ENCODE results near the gene VAMP1. TPM values are rescaled to one million over a fixed set of nuclear protein-coding genes. Genes with fewer than 3 reads are reported as not detected.

The VAMP1 gene
- total and polyA plus RNA-seq, 9 donors = 4.6 to 16.2 (median 9.2) TPM

Other genes with a start within 250 kb of the VAMP1 start
- 0.58 TPM for gene PLEKHG6, start 160.0 kb downstream of the VAMP1 start, total RNA-seq
- 1 to 10 TPM in 6 of 8 donors, under 1 TPM in 2; 0.26 to 6.0 (median 1.4) TPM for gene PLEKHG6, start 160.0 kb downstream of the VAMP1 start, polyA plus RNA-seq (ENCODE audit: insufficient read depth in 1 of 8, insufficient read length in 8 of 8, low replicate concordance in 1 of 8)
- gene TNFRSF1A, start 128.6 kb downstream of the VAMP1 start, total RNA-seq = 38.5 TPM
- 10 to 100 TPM; 55.0 to 92.0 (median 66.4) TPM for gene TNFRSF1A, start 128.6 kb downstream of the VAMP1 start, polyA plus RNA-seq (ENCODE audit: insufficient read depth in 1 of 8, insufficient read length in 8 of 8, low replicate concordance in 1 of 8)
- gene SCNN1A, start 95.1 kb downstream of the VAMP1 start, total RNA-seq = not detected
- 1 to 10 TPM in 1 of 8 donors, under 1 TPM in 6, not detected in 1; 0.17 to 4.1 (median 0.24) TPM for gene SCNN1A, start 95.1 kb downstream of the VAMP1 start, polyA plus RNA-seq (ENCODE audit: insufficient read depth in 1 of 8, insufficient read length in 8 of 8, low replicate concordance in 1 of 8)
- 32.9 TPM for gene LTBR, start 86.5 kb downstream of the VAMP1 start, total RNA-seq
- gene LTBR, start 86.5 kb downstream of the VAMP1 start, polyA plus RNA-seq (ENCODE audit: insufficient read depth in 1 of 8, insufficient read length in 8 of 8, low replicate concordance in 1 of 8) = 10 to 100 TPM; 34.8 to 48.2 (median 40.2) TPM
- gene CD27, start 25.7 kb downstream of the VAMP1 start, total RNA-seq = 0.27 TPM
- gene CD27, start 25.7 kb downstream of the VAMP1 start, polyA plus RNA-seq (ENCODE audit: insufficient read depth in 1 of 8, insufficient read length in 8 of 8, low replicate concordance in 1 of 8) = 1 to 10 TPM in 3 of 8 donors, under 1 TPM in 5; 0.43 to 1.6 (median 0.53) TPM
- 10.5 TPM for gene TAPBPL, start 18.6 kb downstream of the VAMP1 start, total RNA-seq
- gene TAPBPL, start 18.6 kb downstream of the VAMP1 start, polyA plus RNA-seq (ENCODE audit: insufficient read depth in 1 of 8, insufficient read length in 8 of 8, low replicate concordance in 1 of 8) = 10 to 100 TPM in 1 of 8 donors, 1 to 10 TPM in 7; 7.3 to 10.2 (median 9.0) TPM
- gene MRPL51, start 22.6 kb upstream of the VAMP1 start, total RNA-seq = 179 TPM
- gene MRPL51, start 22.6 kb upstream of the VAMP1 start, polyA plus RNA-seq (ENCODE audit: insufficient read depth in 1 of 8, insufficient read length in 8 of 8, low replicate concordance in 1 of 8) = 100 to 1,000 TPM; 131 to 171 (median 143) TPM
- 24.4 TPM for gene NCAPD2, start 23.4 kb upstream of the VAMP1 start, total RNA-seq
- 10 to 100 TPM; 28.9 to 52.0 (median 40.5) TPM for gene NCAPD2, start 23.4 kb upstream of the VAMP1 start, polyA plus RNA-seq (ENCODE audit: insufficient read depth in 1 of 8, insufficient read length in 8 of 8, low replicate concordance in 1 of 8)
- gene GAPDH, start 63.8 kb upstream of the VAMP1 start, total RNA-seq = 4,312 TPM
- 1,000 to 10,000 TPM; 2,917 to 5,100 (median 3,934) TPM for gene GAPDH, start 63.8 kb upstream of the VAMP1 start, polyA plus RNA-seq (ENCODE audit: insufficient read depth in 1 of 8, insufficient read length in 8 of 8, low replicate concordance in 1 of 8)
- 20.1 TPM for gene IFFO1, start 85.4 kb upstream of the VAMP1 start, total RNA-seq
- 10 to 100 TPM; 26.2 to 40.4 (median 34.7) TPM for gene IFFO1, start 85.4 kb upstream of the VAMP1 start, polyA plus RNA-seq (ENCODE audit: insufficient read depth in 1 of 8, insufficient read length in 8 of 8, low replicate concordance in 1 of 8)
- 23.1 TPM for gene NOP2, start 97.6 kb upstream of the VAMP1 start, total RNA-seq
- gene NOP2, start 97.6 kb upstream of the VAMP1 start, polyA plus RNA-seq (ENCODE audit: insufficient read depth in 1 of 8, insufficient read length in 8 of 8, low replicate concordance in 1 of 8) = 10 to 100 TPM; 19.2 to 33.1 (median 26.1) TPM
- 142 TPM for gene CHD4, start 136.7 kb upstream of the VAMP1 start, total RNA-seq
- 100 to 1,000 TPM; 138 to 193 (median 174) TPM for gene CHD4, start 136.7 kb upstream of the VAMP1 start, polyA plus RNA-seq (ENCODE audit: insufficient read depth in 1 of 8, insufficient read length in 8 of 8, low replicate concordance in 1 of 8)
- gene LPAR5, start 165.3 kb upstream of the VAMP1 start, total RNA-seq = 0.58 TPM
- gene LPAR5, start 165.3 kb upstream of the VAMP1 start, polyA plus RNA-seq (ENCODE audit: insufficient read depth in 1 of 8, insufficient read length in 8 of 8, low replicate concordance in 1 of 8) = 1 to 10 TPM; 1.0 to 2.9 (median 1.6) TPM
- gene ACRBP, start 176.8 kb upstream of the VAMP1 start, total RNA-seq = 1.4 TPM
- gene ACRBP, start 176.8 kb upstream of the VAMP1 start, polyA plus RNA-seq (ENCODE audit: insufficient read depth in 1 of 8, insufficient read length in 8 of 8, low replicate concordance in 1 of 8) = 1 to 10 TPM; 1.7 to 4.3 (median 2.3) TPM
- 59.5 TPM for gene ING4, start 192.4 kb upstream of the VAMP1 start, total RNA-seq
- 10 to 100 TPM; 45.9 to 59.9 (median 54.3) TPM for gene ING4, start 192.4 kb upstream of the VAMP1 start, polyA plus RNA-seq (ENCODE audit: insufficient read depth in 1 of 8, insufficient read length in 8 of 8, low replicate concordance in 1 of 8)
- 18.2 TPM for gene ZNF384, start 218.7 kb upstream of the VAMP1 start, total RNA-seq
- gene ZNF384, start 218.7 kb upstream of the VAMP1 start, polyA plus RNA-seq (ENCODE audit: insufficient read depth in 1 of 8, insufficient read length in 8 of 8, low replicate concordance in 1 of 8) = 10 to 100 TPM; 36.9 to 57.9 (median 49.7) TPM
- 0.49 TPM for gene PIANP, start 230.1 kb upstream of the VAMP1 start, total RNA-seq
- 1 to 10 TPM; 2.4 to 8.4 (median 5.6) TPM for gene PIANP, start 230.1 kb upstream of the VAMP1 start, polyA plus RNA-seq (ENCODE audit: insufficient read depth in 1 of 8, insufficient read length in 8 of 8, low replicate concordance in 1 of 8)